GM23338 (cell line): ENCODE results near the gene TANGO2. TPM values are rescaled to one million over a fixed set of nuclear protein-coding genes. Genes with fewer than 3 reads are reported as not detected.

Source experiments
- ATAC-seq: fragments of 200-7000 bp; cut with Tn5 transposase; 3 replicates; pipeline ENCODE4 v1.9.1; 2020
- DNase-seq: peaks from one replicate; pipeline ENCODE4 v3.0.0-alpha.2; 2015; ENCODE audit warnings: low spot score
- H2AFZ ChIP-seq: fragments of 200-600 bp; sonication (generic); 2 replicates; pipeline ENCODE4 v1.8.0; 2016; ENCODE audit warnings: antibody characterized with exemption, mild to moderate bottlenecking, moderate library complexity
- H3F3A ChIP-seq: fragments of 200-600 bp; sonication (generic); replicated peaks from 2 replicates; pipeline ENCODE4 v1.8.0; 2017; ENCODE audit warnings: antibody characterized with exemption, mixed run types, low read depth
- H3K27ac ChIP-seq: fragments of 200-600 bp; sonication (generic); 2 replicates; pipeline ENCODE4 v1.6.1; 2016; ENCODE audit warnings: low read depth
- H3K27me3 ChIP-seq: fragments of 200-600 bp; sonication (generic); 2 replicates; pipeline ENCODE4 v1.8.0; 2016; ENCODE audit warnings: mild to moderate bottlenecking, mixed run types, moderate library complexity; ENCODE audit not compliant: insufficient read depth
- H3K36me3 ChIP-seq: fragments of 200-600 bp; sonication (generic); 2 replicates; pipeline ENCODE4 v1.8.0; 2016; ENCODE audit warnings: mild to moderate bottlenecking; ENCODE audit not compliant: insufficient read depth
- H3K4me1 ChIP-seq: fragments of 200-600 bp; sonication (generic); 2 replicates; pipeline ENCODE4 v1.8.0; 2016; ENCODE audit warnings: mild to moderate bottlenecking, moderate library complexity; ENCODE audit not compliant: insufficient read depth
- H3K4me2 ChIP-seq: fragments of 200-600 bp; sonication (generic); 2 replicates; pipeline ENCODE4 v1.7.1; 2017; ENCODE audit warnings: mixed run types
- H3K4me3 ChIP-seq: fragments of 200-600 bp; sonication (generic); 2 replicates; pipeline ENCODE4 v1.6.1; 2016; ENCODE audit warnings: mixed run types
- H3K79me2 ChIP-seq: fragments of 200-600 bp; sonication (generic); replicated peaks from 2 replicates; pipeline ENCODE4 v1.8.0; 2017; ENCODE audit warnings: mild to moderate bottlenecking; ENCODE audit not compliant: insufficient read depth
- H3K9me2 ChIP-seq: fragments of 200-600 bp; sonication (generic); 2 replicates; pipeline ENCODE4 v1.8.0; 2017; ENCODE audit not compliant: insufficient read depth
- H4K20me1 ChIP-seq: fragments of 200-600 bp; sonication (generic); replicated peaks from 2 replicates; pipeline ENCODE4 v1.8.0; 2017; ENCODE audit warnings: mild to moderate bottlenecking; ENCODE audit not compliant: insufficient read depth
- H3K27ac Mint-ChIP-seq: 2 replicates; pipeline ENCODE4 v1.8.0; 2020; ENCODE audit warnings: inconsistent platforms, mild to moderate bottlenecking, moderate library complexity, mixed read lengths
- H3K27me3 Mint-ChIP-seq: 3 replicates; pipeline ENCODE4 v1.8.0; 2022; ENCODE audit warnings: low read depth, mild to moderate bottlenecking, moderate library complexity, mixed read lengths, inconsistent platforms; ENCODE audit not compliant: insufficient read depth, poor library complexity
- H3K36me3 Mint-ChIP-seq: 3 replicates; pipeline ENCODE4 v1.8.0; 2021; ENCODE audit warnings: low read depth, mild to moderate bottlenecking, inconsistent platforms, moderate library complexity, mixed read lengths
- H3K4me1 Mint-ChIP-seq: 3 replicates; pipeline ENCODE4 v1.8.0; 2020; ENCODE audit warnings: mild to moderate bottlenecking, inconsistent platforms, mixed read lengths
- H3K4me3 Mint-ChIP-seq: 3 replicates; pipeline ENCODE4 v1.8.0; 2021; ENCODE audit warnings: moderate library complexity, mild to moderate bottlenecking, inconsistent platforms, mixed read lengths
- H3K9me3 Mint-ChIP-seq: 3 replicates; pipeline ENCODE4 v1.8.0; 2020; ENCODE audit warnings: moderate library complexity, mild to moderate bottlenecking, inconsistent platforms, mixed read lengths
- CREB1 ChIP-seq: fragments of 250-450 bp; sonication (Bioruptor Pico); IDR thresholded peaks from 2 replicates; pipeline ENCODE4 v1.5.0; 2020; ENCODE audit warnings: low read depth, mild to moderate bottlenecking, moderate library complexity
- EZH2 ChIP-seq: fragments of 200-600 bp; sonication (generic); IDR thresholded peaks from one replicate; pipeline ENCODE4 v1.8.0; 2017; ENCODE audit warnings: antibody characterized with exemption, mild to moderate bottlenecking, low read depth; ENCODE audit not compliant: unreplicated experiment
- EZH2phosphoT487 ChIP-seq: fragments of 200-600 bp; sonication (generic); IDR thresholded peaks from one replicate; pipeline ENCODE4 v1.8.1; 2018; ENCODE audit warnings: antibody characterized with exemption; ENCODE audit not compliant: unreplicated experiment
- JUNB ChIP-seq: IDR thresholded peaks from one replicate; pipeline ENCODE4 v1.6.1; 2016; ENCODE audit warnings: antibody characterized with exemption; ENCODE audit not compliant: unreplicated experiment
- NANOG ChIP-seq: IDR thresholded peaks from 2 replicates; pipeline ENCODE4 v1.6.1; 2016; ENCODE audit warnings: antibody characterized with exemption, borderline replicate concordance
- POLR2AphosphoS5 ChIP-seq: IDR thresholded peaks from 2 replicates; pipeline ENCODE4 v1.6.1; 2016; ENCODE audit warnings: antibody characterized with exemption, low read depth
- STAT1 ChIP-seq: IDR thresholded peaks from one replicate; pipeline ENCODE4 v1.6.1; 2016; ENCODE audit warnings: antibody characterized with exemption; ENCODE audit not compliant: unreplicated experiment
- ZNF114 ChIP-seq: fragments of 250-450 bp; sonication (Bioruptor Pico); IDR thresholded peaks from 2 replicates; pipeline ENCODE4 v1.5.0; 2020; ENCODE audit warnings: mild to moderate bottlenecking, moderate library complexity
- ZNF331 ChIP-seq: fragments of 250-450 bp; sonication (Bioruptor Pico); IDR thresholded peaks from 2 replicates; pipeline ENCODE4 v1.5.0; 2020; ENCODE audit warnings: low read depth, mild to moderate bottlenecking, moderate library complexity
- polyA plus RNA-seq: library from polyadenylated mRNA; unstranded; fragments of >200 nt; fragmentation: Nextera tagmentation; extraction: Ambion mirVana; gene quantifications from 2 replicates; pipeline ENCODE4 v1.2.1, GENCODE V29; 2016
- total RNA-seq: library from RNA; depleted of rRNA; stranded (reverse); fragments of >200 nt; shearing (Covaris generic); gene quantifications from 2 replicates; pipeline ENCODE4 v1.2.3, GENCODE V29; 2014
- TF ChIP-seq, protein P1 (sequence below): IDR thresholded peaks from 2 replicates; pipeline ENCODE4 v1.6.1; 2016; ENCODE audit warnings: antibody characterized with exemption
- TF ChIP-seq, protein P2 (sequence below), 2 experiments: fragments of 200-600 bp in 1 of 2; sonication (generic) in 1 of 2; conservative IDR thresholded peaks; 2 replicates each; pipeline versions ENCODE4 v1.5.1 to v1.6.1; 2016 to 2017; ENCODE audit warnings: antibody characterized with exemption in 2 of 2, low read depth in 2 of 2, mild to moderate bottlenecking in 2 of 2, moderate library complexity in 1 of 2
- TF ChIP-seq, protein P3 (sequence below): fragments of 250-450 bp; sonication (Bioruptor Pico); IDR thresholded peaks from 2 replicates; pipeline ENCODE4 v1.5.0; 2020; ENCODE audit warnings: mild to moderate bottlenecking, moderate library complexity
- TF ChIP-seq, protein P4 (sequence below): IDR thresholded peaks from one replicate; pipeline ENCODE4 v1.6.1; 2018; ENCODE audit warnings: antibody characterized with exemption; ENCODE audit not compliant: unreplicated experiment

Gene TANGO2
- total and polyA plus RNA-seq, 2 experiments from 2014 or later: 6.9 to 15.0 TPM

DNA sequence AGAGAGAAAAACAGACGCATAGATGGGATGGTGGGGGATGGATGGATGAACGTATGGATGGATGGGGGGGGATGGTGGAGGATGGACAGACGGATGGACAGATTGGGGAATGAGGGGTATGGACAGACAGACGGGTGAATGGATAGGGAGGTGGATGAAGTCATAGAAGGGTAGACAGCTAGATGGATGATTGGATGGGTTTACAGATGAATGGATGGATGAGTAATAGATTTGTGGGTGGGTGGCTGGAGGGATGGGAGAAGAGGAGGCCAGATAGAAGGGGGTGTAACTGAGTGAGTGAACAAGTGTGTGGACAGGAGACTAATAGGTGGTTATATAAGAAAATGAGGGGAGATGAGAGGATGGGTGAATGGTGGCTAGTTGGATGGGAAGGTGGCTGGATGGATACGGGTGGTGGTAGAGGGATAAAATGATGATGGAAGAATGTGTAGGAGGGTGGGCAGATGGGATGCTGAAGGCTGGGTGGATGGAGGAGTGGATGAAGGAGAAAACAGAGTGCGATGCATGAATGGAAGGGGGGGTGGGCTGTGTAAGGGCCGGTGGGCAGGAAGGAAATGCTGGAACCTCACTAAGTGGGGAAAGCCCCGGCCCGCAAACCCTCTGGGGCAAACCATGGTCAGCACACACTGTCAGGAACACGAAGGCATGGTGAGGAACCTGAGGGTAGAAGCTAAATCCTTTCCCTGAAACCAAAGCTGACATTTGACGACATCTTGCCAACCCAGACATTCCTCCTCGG lies 25.9 kb upstream of the TANGO2 start:
- Histone ChIP-seq H3K4me1 (peaks cover 11% of the 10 kb centered on the region), H4K20me1 (no peaks in the 10 kb centered on the region), H3K36me3 (no peaks in the 10 kb centered on the region), H3K27ac (no peak overlapping the region), H3K9me2 (no peaks in the 10 kb centered on the region), H3K79me2 (no peaks in the 10 kb centered on the region), H3K4me2 (no peak overlapping the region), H2AFZ (no peak overlapping the region), H3F3A (no peaks in the 10 kb centered on the region), H3K4me3 (no peak overlapping the region), H3K27me3 (no peaks in the 10 kb centered on the region)
- Mint-ChIP-seq H3K36me3 (no peaks in the 10 kb centered on the region), H3K27ac (no peak overlapping the region), H3K27me3 (peaks cover 11% of the 10 kb centered on the region), H3K4me1 (peaks cover 15% of the 10 kb centered on the region), H3K4me3 (no peak overlapping the region), H3K9me3 (no peaks in the 10 kb centered on the region)
- TF ChIP-seq CREB1 (CRISPR knock-in tag) (no peak), STAT1 (no peak), ZNF114 (CRISPR knock-in tag) (no peak), JUNB (no peak), EZH2phosphoT487 (no peak), ZNF331 (CRISPR knock-in tag) (no peak), POLR2AphosphoS5 (no peak), EZH2 (no peak), NANOG (no peak)
- TF ChIP-seq, protein P1, sequence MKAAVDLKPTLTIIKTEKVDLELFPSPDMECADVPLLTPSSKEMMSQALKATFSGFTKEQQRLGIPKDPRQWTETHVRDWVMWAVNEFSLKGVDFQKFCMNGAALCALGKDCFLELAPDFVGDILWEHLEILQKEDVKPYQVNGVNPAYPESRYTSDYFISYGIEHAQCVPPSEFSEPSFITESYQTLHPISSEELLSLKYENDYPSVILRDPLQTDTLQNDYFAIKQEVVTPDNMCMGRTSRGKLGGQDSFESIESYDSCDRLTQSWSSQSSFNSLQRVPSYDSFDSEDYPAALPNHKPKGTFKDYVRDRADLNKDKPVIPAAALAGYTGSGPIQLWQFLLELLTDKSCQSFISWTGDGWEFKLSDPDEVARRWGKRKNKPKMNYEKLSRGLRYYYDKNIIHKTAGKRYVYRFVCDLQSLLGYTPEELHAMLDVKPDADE: no peak
- TF ChIP-seq, protein P2, sequence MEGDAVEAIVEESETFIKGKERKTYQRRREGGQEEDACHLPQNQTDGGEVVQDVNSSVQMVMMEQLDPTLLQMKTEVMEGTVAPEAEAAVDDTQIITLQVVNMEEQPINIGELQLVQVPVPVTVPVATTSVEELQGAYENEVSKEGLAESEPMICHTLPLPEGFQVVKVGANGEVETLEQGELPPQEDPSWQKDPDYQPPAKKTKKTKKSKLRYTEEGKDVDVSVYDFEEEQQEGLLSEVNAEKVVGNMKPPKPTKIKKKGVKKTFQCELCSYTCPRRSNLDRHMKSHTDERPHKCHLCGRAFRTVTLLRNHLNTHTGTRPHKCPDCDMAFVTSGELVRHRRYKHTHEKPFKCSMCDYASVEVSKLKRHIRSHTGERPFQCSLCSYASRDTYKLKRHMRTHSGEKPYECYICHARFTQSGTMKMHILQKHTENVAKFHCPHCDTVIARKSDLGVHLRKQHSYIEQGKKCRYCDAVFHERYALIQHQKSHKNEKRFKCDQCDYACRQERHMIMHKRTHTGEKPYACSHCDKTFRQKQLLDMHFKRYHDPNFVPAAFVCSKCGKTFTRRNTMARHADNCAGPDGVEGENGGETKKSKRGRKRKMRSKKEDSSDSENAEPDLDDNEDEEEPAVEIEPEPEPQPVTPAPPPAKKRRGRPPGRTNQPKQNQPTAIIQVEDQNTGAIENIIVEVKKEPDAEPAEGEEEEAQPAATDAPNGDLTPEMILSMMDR (conservative IDR thresholded peaks at IDR 0.05; ENCODE audit: low read depth in 2 of 2): no peak
- TF ChIP-seq, protein P3, sequence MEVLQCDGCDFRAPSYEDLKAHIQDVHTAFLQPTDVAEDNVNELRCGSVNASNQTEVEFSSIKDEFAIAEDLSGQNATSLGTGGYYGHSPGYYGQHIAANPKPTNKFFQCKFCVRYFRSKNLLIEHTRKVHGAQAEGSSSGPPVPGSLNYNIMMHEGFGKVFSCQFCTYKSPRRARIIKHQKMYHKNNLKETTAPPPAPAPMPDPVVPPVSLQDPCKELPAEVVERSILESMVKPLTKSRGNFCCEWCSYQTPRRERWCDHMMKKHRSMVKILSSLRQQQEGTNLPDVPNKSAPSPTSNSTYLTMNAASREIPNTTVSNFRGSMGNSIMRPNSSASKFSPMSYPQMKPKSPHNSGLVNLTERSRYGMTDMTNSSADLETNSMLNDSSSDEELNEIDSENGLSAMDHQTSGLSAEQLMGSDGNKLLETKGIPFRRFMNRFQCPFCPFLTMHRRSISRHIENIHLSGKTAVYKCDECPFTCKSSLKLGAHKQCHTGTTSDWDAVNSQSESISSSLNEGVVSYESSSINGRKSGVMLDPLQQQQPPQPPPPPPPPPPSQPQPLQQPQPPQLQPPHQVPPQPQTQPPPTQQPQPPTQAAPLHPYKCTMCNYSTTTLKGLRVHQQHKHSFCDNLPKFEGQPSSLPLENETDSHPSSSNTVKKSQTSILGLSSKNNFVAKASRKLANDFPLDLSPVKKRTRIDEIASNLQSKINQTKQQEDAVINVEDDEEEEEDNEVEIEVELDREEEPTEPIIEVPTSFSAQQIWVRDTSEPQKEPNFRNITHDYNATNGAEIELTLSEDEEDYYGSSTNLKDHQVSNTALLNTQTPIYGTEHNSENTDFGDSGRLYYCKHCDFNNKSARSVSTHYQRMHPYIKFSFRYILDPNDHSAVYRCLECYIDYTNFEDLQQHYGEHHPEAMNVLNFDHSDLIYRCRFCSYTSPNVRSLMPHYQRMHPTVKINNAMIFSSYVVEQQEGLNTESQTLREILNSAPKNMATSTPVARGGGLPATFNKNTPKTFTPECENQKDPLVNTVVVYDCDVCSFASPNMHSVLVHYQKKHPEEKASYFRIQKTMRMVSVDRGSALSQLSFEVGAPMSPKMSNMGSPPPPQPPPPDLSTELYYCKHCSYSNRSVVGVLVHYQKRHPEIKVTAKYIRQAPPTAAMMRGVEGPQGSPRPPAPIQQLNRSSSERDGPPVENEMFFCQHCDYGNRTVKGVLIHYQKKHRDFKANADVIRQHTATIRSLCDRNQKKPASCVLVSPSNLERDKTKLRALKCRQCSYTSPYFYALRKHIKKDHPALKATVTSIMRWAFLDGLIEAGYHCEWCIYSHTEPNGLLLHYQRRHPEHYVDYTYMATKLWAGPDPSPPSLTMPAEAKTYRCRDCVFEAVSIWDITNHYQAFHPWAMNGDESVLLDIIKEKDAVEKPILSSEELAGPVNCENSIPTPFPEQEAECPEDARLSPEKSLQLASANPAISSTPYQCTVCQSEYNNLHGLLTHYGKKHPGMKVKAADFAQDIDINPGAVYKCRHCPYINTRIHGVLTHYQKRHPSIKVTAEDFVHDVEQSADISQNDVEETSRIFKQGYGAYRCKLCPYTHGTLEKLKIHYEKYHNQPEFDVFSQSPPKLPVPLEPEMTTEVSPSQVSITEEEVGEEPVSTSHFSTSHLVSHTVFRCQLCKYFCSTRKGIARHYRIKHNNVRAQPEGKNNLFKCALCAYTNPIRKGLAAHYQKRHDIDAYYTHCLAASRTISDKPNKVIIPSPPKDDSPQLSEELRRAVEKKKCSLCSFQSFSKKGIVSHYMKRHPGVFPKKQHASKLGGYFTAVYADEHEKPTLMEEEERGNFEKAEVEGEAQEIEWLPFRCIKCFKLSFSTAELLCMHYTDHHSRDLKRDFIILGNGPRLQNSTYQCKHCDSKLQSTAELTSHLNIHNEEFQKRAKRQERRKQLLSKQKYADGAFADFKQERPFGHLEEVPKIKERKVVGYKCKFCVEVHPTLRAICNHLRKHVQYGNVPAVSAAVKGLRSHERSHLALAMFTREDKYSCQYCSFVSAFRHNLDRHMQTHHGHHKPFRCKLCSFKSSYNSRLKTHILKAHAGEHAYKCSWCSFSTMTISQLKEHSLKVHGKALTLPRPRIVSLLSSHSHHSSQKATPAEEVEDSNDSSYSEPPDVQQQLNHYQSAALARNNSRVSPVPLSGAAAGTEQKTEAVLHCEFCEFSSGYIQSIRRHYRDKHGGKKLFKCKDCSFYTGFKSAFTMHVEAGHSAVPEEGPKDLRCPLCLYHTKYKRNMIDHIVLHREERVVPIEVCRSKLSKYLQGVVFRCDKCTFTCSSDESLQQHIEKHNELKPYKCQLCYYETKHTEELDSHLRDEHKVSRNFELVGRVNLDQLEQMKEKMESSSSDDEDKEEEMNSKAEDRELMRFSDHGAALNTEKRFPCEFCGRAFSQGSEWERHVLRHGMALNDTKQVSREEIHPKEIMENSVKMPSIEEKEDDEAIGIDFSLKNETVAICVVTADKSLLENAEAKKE (CRISPR knock-in tag): no peak
- TF ChIP-seq, protein P4, sequence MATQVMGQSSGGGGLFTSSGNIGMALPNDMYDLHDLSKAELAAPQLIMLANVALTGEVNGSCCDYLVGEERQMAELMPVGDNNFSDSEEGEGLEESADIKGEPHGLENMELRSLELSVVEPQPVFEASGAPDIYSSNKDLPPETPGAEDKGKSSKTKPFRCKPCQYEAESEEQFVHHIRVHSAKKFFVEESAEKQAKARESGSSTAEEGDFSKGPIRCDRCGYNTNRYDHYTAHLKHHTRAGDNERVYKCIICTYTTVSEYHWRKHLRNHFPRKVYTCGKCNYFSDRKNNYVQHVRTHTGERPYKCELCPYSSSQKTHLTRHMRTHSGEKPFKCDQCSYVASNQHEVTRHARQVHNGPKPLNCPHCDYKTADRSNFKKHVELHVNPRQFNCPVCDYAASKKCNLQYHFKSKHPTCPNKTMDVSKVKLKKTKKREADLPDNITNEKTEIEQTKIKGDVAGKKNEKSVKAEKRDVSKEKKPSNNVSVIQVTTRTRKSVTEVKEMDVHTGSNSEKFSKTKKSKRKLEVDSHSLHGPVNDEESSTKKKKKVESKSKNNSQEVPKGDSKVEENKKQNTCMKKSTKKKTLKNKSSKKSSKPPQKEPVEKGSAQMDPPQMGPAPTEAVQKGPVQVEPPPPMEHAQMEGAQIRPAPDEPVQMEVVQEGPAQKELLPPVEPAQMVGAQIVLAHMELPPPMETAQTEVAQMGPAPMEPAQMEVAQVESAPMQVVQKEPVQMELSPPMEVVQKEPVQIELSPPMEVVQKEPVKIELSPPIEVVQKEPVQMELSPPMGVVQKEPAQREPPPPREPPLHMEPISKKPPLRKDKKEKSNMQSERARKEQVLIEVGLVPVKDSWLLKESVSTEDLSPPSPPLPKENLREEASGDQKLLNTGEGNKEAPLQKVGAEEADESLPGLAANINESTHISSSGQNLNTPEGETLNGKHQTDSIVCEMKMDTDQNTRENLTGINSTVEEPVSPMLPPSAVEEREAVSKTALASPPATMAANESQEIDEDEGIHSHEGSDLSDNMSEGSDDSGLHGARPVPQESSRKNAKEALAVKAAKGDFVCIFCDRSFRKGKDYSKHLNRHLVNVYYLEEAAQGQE: no peak
- no peak for ATAC-seq
- no peak for DNase-seq
